Esophagus squamous epithelium (tissue), 4 donors: ENCODE measurements around the gene VPS26B.

Source experiments
- CTCF ChIP-seq, 6 experiments: fragments of 450-650 bp in 4 of 6; fragments of 200-600 bp in 2 of 6; sonication (generic) in 2 of 6; IDR thresholded peaks; one replicate each; pipeline ENCODE4 v1.5.1; 2016 to 2019; ENCODE audit warnings: antibody characterized with exemption in 6 of 6, mild to moderate bottlenecking in 4 of 6, moderate library complexity in 4 of 6
- POLR2A ChIP-seq, 4 donors: fragments of 450-650 bp; IDR thresholded peaks; one replicate each; pipeline ENCODE4 v1.6.1; 2017; ENCODE audit warnings: antibody characterized with exemption in 4 of 4, mild to moderate bottlenecking in 4 of 4, moderate library complexity in 3 of 4

GRCh38 chr11:134254433-134255183 lies 30.1 kb downstream of the VPS26B start:
- TF ChIP-seq CTCF (IDR thresholded peaks at IDR 0.05) (no peak), POLR2A (IDR thresholded peaks at IDR 0.05) (no peak)
